C4-2B (cell line): ENCODE data around the gene PKD2L2.
"Not testable (repeated sequence)": the region's sequence is repeated elsewhere in the genome, so short reads cannot be mapped to it uniquely, and the experiment has no call there.

Experiments
- H3K27ac ChIP-seq: fragments of 450-650 bp; 2 replicates; pipeline ENCODE4 v1.5.1; 2017
- CTCF ChIP-seq: fragments of 450-650 bp; conservative IDR thresholded peaks from 2 replicates; pipeline ENCODE4 v1.5.1; 2017; ENCODE audit warnings: mild to moderate bottlenecking
- ZFX ChIP-seq: fragments of 450-650 bp; IDR thresholded peaks from 2 replicates; pipeline ENCODE4 v1.6.1; 2017

PKD2L2 gene

DNA sequence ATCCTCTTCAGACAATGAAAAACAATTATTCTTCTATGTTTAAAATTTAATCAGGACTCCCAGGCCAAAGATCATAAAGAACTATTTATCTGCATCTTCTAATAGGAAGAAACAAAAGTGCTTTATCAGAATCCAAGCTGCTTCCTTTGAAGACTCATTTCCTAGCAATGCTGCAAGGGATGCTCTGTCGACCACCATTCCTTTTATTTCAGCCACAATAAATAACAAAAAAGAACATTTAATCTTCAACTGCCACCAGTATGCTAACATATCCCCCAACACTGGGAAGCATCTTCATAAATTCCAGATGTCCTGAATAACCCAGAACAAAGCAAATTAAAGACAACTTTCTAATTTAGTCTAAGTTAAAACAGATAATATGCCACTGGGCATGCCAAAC is 68.7 kb downstream of the PKD2L2 start:
- H3K27ac ChIP-seq, result no peak overlapping the region
- TF ChIP-seq CTCF, result no peak
- no peak for TF ChIP-seq ZFX

GRCh38 chr5:137959488-137959887 is 70.2 kb downstream of the PKD2L2 start:
- no peak overlapping the region for H3K27ac ChIP-seq
- no peak for TF ChIP-seq CTCF
- no peak for TF ChIP-seq ZFX

DNA sequence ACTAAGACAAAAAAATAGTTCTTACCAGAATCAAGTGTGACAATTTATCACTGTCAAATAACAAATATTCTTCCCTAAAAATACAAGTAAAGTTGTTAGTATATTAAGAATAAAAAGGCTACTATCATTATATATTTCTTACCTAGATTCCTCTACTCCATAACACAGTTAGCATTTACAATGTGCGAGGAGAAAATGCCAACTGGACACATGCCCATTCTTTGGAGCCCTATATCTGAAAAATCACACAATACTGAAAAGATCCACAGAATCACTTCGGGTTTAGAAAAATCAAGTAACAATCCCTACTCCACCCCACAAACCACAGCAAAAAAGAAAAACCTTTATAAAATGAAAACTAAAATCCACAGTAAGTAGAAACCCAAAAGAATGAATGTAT is 70.9 kb downstream of the PKD2L2 start:
- TF ChIP-seq CTCF (no peak), ZFX (no peak)
- no peak overlapping the region for H3K27ac ChIP-seq

- no peak overlapping the region for H3K27ac ChIP-seq
- TF ChIP-seq CTCF (no peak), ZFX (no peak)
Measured at GRCh38 chr5:137960819-137961218, 71.6 kb downstream of the PKD2L2 start.

- not testable (repeated sequence) for H3K27ac ChIP-seq
Measured at GRCh38 chr5:137970384-137970783, 81.1 kb downstream of the PKD2L2 start.

- H3K27ac ChIP-seq, result no peak overlapping the region
- no peak for TF ChIP-seq CTCF
- no peak for TF ChIP-seq ZFX
Measured at GRCh38 chr5:137975208-137975607, 86.0 kb downstream of the PKD2L2 start.

DNA sequence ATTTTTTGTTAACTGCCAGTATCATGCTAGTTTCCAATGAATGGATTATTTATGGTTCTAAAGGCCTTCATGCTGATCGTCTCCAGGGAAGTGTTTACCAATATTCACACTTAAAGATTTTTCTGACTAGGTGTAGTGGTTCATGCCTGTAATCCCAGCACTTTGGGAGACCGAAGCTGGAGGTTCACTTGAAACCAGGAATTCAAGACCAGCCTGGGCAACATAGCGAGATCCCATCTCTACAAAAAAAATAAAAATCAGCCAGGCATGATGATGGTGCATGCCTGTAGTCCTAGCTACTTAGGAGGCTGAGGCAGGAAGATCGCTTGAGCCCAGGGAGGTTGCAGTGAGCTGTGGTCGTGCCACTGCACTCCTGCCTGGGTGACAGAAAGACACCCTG is 100.2 kb downstream of the PKD2L2 start:
- TF ChIP-seq ZFX (no peak), CTCF (no peak)
- no peak overlapping the region for H3K27ac ChIP-seq
